HG02763 (cell line): ENCODE results near the gene AKAP13.
"Not testable (repeated sequence)": the region's sequence is repeated elsewhere in the genome, so short reads cannot be mapped to it uniquely, and the experiment has no call there.

ENCODE experiments used
- ATAC-seq: cut with Tn5 transposase; IDR thresholded peaks from one replicate; pipeline ENCODE4 v1.9.1; 2021; ENCODE audit warnings: mild to moderate bottlenecking, moderate library complexity; ENCODE audit not compliant: unreplicated experiment

The AKAP13 gene

DNA sequence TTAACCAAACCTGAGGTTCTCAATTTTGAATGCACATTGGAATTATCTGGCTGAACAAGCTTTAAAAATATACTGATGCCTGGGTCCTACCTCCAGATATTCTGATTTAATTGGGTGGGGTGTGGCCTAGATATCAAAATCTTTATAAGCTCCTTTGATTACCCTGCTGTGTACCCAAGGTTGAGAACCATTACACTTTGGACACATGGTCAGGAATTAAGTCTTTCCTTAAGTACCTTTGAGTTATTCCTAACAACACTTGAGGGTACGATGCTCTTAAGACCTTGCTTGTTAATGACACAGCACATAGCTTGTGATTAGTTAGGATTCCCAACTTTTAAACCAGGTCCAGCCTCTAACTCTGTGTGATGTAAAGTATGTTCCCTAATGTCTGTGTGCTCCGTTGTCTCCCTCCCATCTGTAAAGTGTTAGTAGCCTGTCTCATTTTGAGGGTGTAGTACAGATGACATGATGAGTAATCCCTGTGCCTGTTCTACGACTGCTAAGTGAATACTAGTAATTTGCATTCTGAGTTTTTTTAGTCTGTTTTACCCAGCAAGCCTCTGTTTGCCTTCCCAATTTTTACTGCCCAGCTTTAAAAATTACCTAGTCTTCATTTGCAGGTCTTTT is 259.5 kb downstream of the AKAP13 start:
- ATAC-seq: no peak

DNA sequence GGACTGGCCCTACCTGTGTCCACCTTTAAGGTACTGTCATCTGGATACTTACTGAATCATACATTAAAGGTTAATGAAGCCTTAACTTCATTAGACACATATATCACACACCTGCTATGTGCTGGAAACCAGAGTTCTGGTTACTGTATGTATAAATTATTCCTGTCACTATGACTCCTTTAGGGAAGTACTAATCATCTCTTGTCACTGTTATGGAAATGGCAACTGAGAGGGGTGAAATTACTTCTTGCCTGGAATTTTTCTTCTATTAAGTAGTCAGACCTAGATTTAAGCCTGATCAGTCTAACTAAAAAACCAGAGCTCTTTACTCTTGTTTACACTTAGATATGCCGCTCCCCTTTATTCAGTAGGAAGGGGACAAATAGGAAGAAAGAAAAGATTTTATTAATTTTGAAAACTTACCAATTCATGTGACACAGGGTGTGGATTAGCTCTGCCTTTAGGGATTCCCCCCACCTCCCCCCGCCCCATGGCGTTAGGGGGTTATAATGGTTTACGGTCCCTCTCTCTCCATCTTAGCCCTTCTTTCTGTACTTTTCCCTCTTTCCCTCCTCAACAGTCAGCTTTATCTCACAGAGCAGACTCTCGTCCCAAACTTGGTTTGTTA is 261.8 kb downstream of the AKAP13 start:
- ATAC-seq: no peak

DNA sequence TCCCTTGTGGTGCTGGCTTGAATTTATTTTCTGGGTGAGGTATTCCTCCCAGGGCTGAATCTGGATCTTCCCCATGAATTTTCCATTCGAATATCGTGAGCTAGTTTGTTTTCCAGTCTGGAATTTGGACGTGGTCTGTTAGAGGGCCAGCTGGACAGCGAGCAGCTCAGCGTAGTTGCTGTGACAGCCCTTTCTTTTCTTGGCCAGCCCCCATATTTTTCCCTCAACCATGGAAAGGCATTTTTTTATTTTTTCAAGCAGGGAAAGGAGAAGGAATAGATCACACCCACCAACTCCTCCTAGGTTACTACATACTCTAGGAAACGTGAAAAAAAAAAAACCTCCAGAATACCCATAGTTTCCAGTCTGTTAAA is 262.3 kb downstream of the AKAP13 start:
- ATAC-seq: no peak

DNA sequence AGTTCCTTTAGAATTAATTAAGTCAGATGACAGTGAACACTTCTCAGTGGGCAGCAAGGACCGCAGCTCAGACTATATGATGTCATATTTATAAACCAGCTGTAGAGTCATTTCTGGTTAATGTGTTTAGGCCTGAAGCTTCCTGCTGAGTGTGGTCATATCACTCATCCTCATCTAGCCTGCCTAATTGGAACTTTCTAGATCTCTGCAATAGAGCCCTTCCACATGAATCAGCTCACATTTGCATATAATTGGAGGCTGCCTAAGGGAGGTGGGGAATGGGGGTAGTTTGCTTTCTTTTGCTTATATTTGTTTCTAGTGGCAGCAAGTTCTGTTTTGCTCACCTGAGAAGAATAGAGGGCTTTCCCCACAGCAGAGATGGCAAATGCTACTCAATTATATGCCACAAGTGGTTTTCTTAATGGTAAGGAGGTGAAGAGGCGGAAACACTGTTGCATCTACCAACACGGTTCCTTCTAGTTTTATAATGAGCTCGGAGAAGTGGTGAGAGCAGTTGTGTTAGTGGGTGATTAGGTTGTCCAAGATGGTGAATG is 266.2 kb downstream of the AKAP13 start:
- ATAC-seq: peak; percentile 85

DNA sequence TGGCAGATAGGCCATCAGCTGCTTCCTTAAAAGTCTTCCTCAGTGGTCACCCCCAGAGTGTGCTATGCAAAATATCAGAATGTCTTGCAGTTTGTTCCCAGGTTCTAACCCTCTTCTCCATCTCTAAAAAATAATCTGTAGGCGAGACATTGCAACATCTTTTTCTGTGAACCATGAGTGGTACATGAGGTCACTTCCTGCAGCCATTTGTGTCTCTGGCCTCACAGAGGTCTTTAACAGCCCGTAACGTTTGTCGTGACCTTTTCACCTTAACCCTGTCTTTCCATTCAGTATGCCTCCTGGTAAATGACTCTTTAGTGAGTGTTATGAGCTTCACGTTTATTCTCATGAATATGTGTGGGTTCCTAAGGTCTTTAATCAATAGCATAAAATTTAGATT is 269.0 kb downstream of the AKAP13 start:
- no peak for ATAC-seq

DNA sequence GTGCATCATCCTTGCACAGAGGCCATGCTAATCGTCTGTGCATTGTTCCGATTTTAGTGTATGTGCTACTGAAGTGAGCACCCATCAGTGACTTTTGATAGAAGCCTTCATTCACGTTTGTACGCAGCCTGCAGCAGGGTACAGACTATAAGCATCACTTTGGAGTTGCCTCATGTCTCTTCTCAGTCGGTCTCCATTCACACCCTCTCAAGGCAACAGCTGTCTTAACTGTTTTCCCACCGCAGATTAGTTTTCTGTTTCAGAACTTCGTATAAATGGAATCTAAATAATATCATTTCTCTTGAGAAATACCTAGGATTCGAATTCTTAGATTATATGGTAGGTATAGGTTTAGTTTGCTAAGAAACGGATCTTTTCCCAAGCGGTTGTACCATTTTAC is 271.1 kb downstream of the AKAP13 start:
- no peak for ATAC-seq

DNA sequence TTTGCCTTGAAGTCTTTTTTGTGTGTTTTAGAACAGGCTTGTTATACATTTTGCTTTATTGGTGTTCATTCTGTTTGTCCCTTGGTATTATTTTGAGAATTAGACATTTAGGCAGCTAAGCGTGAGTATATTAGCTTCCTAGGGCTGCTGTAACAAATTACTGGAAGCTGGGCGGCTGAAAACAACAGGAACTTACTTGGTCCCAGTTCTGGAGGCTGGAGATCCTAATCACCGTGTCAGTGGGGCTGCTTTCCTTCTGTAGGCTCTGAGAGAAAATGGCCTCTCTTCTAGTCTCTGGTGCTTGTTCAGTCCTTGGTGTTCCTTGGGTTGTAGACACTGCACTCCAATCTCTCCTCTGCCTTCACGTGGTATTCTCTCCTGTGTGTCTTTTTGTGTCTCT is 272.1 kb downstream of the AKAP13 start:
- no peak for ATAC-seq

DNA sequence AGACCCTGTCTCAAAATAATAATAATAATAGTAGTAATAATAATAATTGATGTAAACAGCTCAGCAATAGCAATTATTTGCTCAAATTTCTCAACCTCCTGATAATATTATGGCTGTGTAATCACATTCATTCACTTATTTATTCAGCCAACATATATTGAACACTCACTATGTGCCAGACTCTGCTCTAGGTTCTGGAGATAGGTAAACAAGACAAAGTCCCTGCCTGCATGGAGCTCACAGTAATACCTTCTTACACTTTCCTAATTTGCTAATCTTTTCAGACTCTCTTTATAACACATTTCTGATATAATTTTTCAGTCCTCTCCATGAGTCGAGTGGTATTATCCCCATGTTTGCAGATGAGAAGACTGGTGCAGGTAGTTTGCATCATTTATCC is 276.7 kb downstream of the AKAP13 start:
- no peak for ATAC-seq

DNA sequence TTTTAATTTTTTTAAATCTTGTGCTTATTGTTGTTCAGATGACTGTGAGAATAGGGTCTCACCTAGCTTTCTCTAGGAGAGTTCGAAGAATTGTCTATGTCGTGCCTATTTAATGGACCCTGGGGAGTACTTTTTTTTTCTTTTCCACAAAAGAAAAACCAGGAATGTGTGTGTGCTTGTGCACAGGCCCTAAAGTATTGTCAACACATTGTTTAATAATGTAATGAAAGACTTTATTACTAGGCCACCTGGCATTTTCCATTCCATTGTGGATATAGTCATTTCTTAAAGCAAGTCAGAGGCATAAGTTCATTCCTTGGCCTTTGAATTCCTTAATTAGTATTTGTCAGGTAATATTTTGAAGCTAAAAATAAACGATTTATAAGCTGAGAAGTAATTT is 278.4 kb downstream of the AKAP13 start:
- no peak for ATAC-seq

DNA sequence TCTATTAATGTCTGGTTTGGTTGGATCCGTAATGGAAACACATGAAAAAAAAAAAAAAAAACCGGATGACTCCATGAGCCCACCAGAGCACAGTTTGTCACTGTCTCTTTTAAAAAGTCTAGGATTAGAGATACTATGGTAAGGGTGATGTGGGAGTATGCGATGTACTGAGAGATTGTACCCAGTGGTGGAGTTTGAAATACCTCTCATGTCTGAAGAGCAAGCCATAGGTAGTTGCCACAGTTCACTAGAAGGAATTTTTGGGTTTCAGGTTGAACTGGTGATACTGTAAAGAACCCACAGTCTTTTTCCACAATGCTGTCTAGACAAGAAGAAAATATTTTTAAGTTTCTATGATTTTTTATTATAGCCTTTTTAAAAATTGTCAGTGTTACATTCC is 281.5 kb downstream of the AKAP13 start:
- no peak for ATAC-seq

DNA sequence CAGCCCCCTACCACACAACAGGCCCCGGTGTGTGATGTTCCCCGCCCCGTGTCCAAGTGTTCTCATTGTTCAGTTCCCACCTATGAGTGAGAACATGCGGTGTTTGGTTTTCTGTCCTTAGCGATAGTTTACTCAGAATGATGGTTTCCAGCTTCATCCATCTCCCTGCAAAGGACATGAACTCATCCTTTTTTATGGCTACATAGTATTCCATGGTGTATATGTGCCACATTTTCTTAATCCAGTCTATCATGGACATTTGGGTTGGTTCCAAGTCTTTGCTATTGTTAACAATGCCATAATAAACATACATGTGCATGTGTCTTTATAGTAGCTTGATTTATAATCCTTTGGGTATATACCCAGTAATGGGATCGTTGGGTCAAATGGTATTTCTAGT is 285.3 kb downstream of the AKAP13 start:
- ATAC-seq: not testable (repeated sequence)

DNA sequence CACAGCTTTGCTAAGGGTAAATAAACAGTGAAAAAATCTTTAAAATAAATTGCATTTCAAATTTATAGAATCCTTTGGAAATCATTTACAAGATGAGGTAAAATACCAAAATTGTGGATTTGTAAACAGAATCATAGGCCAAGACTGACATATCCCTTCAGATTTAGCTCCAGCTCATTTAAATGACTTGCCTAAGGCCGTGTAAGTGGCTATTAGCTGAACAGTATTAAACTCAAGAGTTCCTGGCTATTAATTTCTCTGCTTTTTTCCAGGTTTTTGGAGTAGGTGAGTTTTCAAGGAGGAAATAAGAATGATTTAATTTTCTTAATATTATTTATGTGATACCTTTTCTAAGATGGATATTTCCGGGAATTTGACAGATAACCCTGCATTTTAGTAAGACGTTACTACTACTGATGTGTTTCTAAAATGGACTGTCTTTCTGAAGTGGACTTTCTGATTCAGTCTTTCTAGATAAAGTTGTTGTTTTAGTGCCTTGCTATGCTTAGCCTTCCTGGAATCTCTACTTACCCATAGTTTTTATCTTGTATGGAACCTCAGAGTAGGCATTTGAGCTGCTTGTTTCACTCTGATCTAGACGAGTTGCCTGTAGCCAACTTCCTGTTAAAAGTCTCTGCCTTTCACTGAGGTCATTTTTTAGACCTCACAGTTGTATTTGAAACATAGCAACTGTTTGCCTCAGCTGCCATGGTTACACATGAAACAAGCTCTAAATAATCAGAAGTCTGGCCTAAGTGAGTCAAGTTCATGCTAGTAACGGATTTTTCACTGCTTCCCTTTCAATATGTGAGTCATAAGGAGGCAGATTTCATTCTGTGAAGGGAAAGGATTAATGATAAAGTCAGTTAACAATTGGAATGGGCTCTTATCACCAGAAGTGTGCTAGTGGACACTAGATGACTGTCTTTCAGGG is 287.4 kb downstream of the AKAP13 start:
- peak; percentile 87 for ATAC-seq

DNA sequence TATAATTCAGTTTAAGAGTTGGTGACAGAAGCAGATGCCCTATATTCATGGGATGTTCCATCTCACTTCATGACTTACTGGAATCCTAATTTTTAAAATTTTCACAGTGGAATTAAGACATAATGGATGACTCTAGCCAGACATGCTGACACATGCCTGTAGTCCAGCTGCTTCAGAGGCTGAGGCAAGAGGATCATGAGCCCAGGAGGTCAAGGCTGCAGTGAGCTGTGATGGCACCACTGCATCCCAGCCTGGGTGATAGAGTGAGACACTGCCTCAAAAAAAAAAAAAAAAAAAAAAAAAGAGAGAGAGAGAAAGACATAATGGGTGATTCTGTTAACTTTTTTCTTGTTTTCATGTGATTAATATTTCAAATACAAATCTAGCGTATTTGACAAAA is 290.8 kb downstream of the AKAP13 start:
- ATAC-seq: no peak

DNA sequence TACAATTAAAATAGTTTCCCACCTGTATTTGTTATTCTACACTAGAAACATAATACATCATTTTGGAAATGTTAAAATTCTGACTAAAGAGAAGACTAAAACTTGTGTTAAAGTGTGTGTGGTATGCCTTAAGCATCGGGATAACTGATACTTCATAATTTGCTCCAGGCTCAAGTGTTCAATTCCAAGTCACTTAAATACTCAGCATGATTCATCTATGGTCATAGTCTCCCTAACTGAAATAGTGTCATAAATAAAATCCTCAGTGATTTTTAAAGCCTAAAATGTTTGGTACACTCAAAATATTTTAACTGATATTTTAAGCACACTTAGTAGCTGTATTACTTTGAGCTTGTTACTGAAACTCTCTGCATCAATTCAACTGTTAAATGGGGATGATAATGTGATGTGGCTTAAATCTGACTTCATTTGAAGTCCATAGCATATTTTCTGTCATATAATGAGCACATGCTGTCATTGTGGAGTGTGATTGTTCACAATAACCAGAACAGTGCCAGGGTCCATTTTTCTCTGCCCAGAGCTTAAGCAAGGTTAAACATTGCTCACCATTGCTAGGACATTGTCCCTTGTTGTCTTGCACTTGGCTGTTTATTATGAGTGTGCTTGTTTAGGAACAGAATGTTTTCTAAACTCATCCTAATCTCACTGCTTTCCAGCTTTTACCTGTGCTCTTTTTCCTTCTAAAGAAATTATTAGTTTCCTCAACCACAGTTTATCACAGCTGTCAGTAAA is 292.1 kb downstream of the AKAP13 start:
- ATAC-seq: no peak

DNA sequence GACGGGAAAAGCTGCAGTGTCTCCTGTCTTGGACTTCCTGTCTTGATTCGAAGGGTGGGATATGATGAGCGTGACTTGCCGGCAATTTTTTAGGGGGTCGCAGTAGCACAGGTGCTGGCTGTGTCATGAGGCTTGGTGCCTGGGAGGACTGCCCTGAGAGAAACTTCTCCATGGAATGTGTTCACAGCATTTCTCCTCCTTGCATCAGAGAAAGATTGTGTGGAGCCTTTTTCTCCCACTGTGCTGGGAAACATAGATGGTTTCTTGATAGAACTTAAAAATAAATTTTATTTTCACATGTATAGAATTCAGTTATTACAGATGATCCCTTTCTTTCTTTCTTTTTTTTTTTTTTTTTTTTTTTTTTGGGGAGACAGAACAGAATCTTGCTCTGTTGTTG is 292.9 kb downstream of the AKAP13 start:
- ATAC-seq: no peak

DNA sequence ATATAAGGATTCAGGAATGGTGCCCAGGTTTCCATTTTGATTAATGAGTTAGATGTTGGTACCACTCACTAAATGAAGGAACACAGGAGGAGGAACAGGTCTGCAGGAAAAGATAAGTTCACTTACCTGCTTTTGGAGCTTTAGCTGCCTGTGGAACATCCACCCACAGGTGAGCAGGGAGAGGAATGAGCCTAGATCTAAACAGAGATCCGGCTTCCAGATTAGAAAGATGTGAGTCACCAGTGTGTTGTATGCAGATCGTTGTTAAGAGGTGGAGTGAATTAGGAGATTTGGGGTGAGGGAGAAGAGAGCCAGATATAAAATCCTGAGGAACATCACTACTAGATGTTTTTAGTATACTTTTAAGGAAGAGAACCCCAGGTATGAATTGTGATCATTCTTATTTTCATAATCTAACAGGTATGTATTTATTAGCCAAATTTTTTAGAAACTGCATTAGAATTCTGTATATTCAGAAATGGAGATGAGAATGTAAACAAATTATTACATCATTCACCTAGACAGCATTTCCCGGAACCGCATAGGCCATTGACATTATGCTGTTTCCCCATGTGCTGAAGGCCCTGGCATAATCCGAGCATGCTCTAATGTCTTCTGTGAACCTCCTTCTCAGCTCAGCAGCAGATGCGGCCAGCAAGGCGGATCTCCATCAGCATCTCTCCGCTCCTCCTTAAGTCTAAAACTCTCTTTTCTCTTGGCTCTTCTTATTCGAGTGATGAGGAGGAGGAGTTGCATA is 296.1 kb downstream of the AKAP13 start:
- ATAC-seq: no peak

DNA sequence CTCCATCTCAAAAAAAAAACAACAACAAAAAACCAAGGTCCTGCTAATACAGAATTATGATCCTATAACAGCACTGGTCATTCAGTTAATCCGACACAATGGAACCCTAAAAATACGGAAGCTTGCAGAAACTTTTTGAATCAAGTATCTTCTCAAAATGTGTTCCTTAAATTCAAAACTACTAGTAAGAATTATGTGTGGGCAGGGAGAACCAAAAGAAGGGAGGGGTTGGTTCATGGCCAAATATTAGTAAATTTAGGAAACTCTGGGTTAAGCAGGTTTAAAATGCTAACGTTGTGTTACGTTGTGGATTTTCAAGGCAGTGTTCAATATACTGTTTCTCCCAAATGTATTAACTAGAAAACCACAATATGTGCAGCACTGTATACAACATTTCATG is 298.8 kb downstream of the AKAP13 start:
- no peak for ATAC-seq

DNA sequence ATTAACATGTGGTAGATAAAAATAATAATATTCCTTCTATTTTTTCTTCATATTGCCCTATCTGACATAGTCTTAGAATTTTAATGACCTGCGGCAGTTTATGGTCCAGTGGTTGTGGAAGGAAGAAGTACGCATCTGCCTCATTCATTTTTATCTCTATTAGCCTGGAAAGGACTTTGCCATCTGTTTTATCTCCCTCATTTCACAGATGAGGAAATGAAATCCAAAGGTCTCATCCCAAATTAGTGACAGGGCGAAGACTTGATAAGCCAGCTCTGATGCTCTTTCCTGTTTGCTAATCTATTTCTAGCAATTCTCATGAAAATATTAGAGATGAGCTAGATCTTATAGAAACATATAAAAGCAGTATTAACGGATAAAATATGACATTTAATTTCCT is 301.0 kb downstream of the AKAP13 start:
- ATAC-seq: no peak

DNA sequence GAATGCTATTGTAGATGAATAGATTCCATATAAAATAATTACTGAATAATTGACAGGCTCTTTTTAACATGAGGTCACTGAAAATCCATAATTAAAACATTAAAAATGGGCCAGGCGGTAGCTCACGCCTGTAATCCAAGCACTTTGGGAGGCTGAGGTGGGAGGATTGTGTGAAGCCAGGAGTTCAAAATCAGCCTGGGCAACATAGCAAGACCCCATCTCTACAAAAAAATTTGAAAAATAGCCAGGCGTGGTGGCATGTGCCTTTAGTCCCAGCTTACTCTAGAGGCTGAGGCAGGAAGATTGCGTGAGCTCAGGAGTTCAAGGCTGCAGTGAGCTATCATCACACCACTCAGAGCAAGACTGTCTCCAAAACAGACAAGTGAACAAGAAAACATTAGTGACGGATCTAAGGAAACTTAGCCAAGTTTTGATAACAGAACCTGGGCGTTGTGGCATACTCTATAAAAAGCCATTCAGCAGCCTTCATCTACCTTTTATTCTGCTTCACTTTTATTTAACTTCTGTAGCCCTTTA is 303.8 kb downstream of the AKAP13 start:
- ATAC-seq: no peak

DNA sequence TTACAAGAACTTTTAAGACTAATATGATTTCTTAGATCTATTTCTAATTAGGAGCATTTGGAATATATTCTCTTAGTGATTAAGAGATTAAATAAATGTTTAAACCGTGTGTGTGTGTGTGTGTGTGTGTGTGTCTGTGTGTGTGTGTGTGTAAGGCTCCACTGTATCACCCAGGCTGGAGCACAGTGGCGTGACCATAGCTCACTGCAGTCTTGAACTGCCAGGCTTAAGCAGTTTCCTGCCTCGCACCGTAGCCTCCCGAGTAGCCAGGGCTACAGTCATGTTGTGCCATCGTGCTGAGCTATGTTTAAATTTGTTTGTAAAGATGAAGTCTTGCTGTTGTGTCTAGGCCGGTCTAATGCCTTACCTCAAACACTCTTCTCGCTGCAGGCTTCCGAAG is 305.0 kb downstream of the AKAP13 start:
- ATAC-seq: no peak
